Cardiac septum (tissue), 1 donor: ENCODE results near the gene ELMOD2. TPM values are rescaled to one million over a fixed set of nuclear protein-coding genes. Genes with fewer than 3 reads are reported as not detected.
"Not testable (repeated sequence)": the region's sequence is repeated elsewhere in the genome, so short reads cannot be mapped to it uniquely, and the experiment has no call there.

Experiments used
- DNase-seq: peaks from one replicate; pipeline ENCODE4 v3.0.0-alpha.2; 2020; ENCODE audit warnings: low spot score
- intact Hi-C: fragments of 100-400 bp; cut with DNase I; formaldehyde crosslinking; loops from one replicate; pipeline ENCODE4 v1.14.0; 2022
- long read RNA-seq: library from polyadenylated mRNA; unstranded; transcript quantifications from one replicate; pipeline ENCODE4 v2.0.0, GENCODE V29; 2021
- total RNA-seq: library from RNA; stranded (reverse); fragmentation: NEBNext Ultra II Directional; extraction: Animal tissue kit (Norgen Biotek cat#: 25700); gene quantifications from one replicate; pipeline ENCODE4 v1.2.1, GENCODE V29; 2021
- donor health status: DM: no; HTN: no; CAD: no.

Gene ELMOD2
- 18.3 TPM for total RNA-seq
- long read RNA-seq, full-length matches to known transcripts = 12 of 17 reads
- long read RNA-seq, partial matches to known transcripts = 0 of 17 reads
- long read RNA-seq, other reads (novel, unspliced or antisense) = 5 of 17 reads

GRCh38 chr4:140523857-140524742, at the start of gene ELMOD2:
Gene ELMOD2 (plus strand): TSS chr4:140524168. CDS start chr4:140525429, 1,261 bp downstream.
- intact Hi-C loops = loop anchor here (1.0 to 10.0 kb wide), 4 partner anchors 78 to 331 kb away; partner anchors contain the start of genes CLGN and SCOC
- DNase-seq = peak; percentile 100

GRCh38 chr4:140483445-140483844, 40.5 kb upstream of the ELMOD2 start:
- intact Hi-C loops = no loop called here
- no peak for DNase-seq

GRCh38 chr4:140485939-140486338, 38.0 kb upstream of the ELMOD2 start:
- no peak for DNase-seq
- intact Hi-C loops = no loop called here

- intact Hi-C loops = no loop called here
- no peak for DNase-seq
Measured at GRCh38 chr4:140497405-140497746, 26.6 kb upstream of the ELMOD2 start.

- no peak for DNase-seq
- intact Hi-C loops = no loop called here
Measured at GRCh38 chr4:140497747-140498636, 26.0 kb upstream of the ELMOD2 start, which contains the start of gene MGAT4D. Gene MGAT4D (minus strand): TSS chr4:140498293. CDS start chr4:140498222, 71 bp downstream.

GRCh38 chr4:140499391-140499790, 24.6 kb upstream of the ELMOD2 start:
- no peak for DNase-seq
- intact Hi-C loops = no loop called here

- intact Hi-C loops = no loop called here
- no peak for DNase-seq
Measured at GRCh38 chr4:140504261-140504660, 19.7 kb upstream of the ELMOD2 start.

- intact Hi-C loops, DNase-seq: not testable (repeated sequence)
Measured at GRCh38 chr4:140513765-140514164, 10.2 kb upstream of the ELMOD2 start.

- no peak for DNase-seq
- intact Hi-C loops = no loop called here
Measured at GRCh38 chr4:140515423-140515822, 8.5 kb upstream of the ELMOD2 start.

- intact Hi-C loops = loop anchor here (5.0 to 10.0 kb wide), 2 partner anchors 79 to 331 kb away; no protein-coding TSS in a partner anchor
- no peak for DNase-seq
Measured at GRCh38 chr4:140523370-140523856, 555 bp upstream of the ELMOD2 start.

- DNase-seq = no peak
- intact Hi-C loops = loop anchor here (10.0 kb wide), 1 partner anchor 325 kb away; no protein-coding TSS in a partner anchor
Measured at GRCh38 chr4:140529434-140529833, 5.5 kb downstream of the ELMOD2 start.

GRCh38 chr4:140533951-140534480, 10.0 kb downstream of the ELMOD2 start:
- intact Hi-C loops = no loop called here
- no peak for DNase-seq

GRCh38 chr4:140556372-140557085, 32.6 kb downstream of the ELMOD2 start:
- DNase-seq = no peak
- intact Hi-C loops = no loop called here

- intact Hi-C loops = no loop called here
- no peak for DNase-seq
Measured at GRCh38 chr4:140557831-140558435, 34.0 kb downstream of the ELMOD2 start.

GRCh38 chr4:140559696-140560095, 35.7 kb downstream of the ELMOD2 start:
- no peak for DNase-seq
- intact Hi-C loops = no loop called here

- intact Hi-C loops = no loop called here
- DNase-seq = peak; percentile 77
Measured at GRCh38 chr4:140568507-140569306, 44.7 kb downstream of the ELMOD2 start, which contains the start of gene UCP1. Gene UCP1 (minus strand): TSS chr4:140568961. CDS start chr4:140568729, 232 bp downstream.

GRCh38 chr4:140569307-140569638, 45.3 kb downstream of the ELMOD2 start:
- no peak for DNase-seq
- intact Hi-C loops = no loop called here

GRCh38 chr4:140571620-140572019, 47.7 kb downstream of the ELMOD2 start:
- intact Hi-C loops = no loop called here

More at GRCh38 chr4:140571620-140572019, 47.7 kb downstream of the ELMOD2 start:
- DNase-seq = no peak
